KBM-7 (cell line): ENCODE measurements around the gene TTYH2.

ENCODE experiments used
- DNase-seq: peaks from one replicate; pipeline ENCODE4 v3.0.0-alpha.2; 2015
- in situ Hi-C: fragments of 300-500 bp; cut with MboI; formaldehyde crosslinking; loops from 2 replicates; pipeline ENCODE4 v1.14.3; 2020; ENCODE audit warnings: low sequenced_read_pairs, low pct_unique_long_range_greater_than_20kb, mixed read lengths

TTYH2 gene

GRCh38 chr17:74299226-74300009 lies 86.0 kb downstream of the TTYH2 start:
- DNase-seq = no peak
- in situ Hi-C loops = no loop called here

- no peak for DNase-seq
- in situ Hi-C loops = no loop called here
Observed at GRCh38 chr17:74303305-74303704, 89.9 kb downstream of the TTYH2 start.

DNA sequence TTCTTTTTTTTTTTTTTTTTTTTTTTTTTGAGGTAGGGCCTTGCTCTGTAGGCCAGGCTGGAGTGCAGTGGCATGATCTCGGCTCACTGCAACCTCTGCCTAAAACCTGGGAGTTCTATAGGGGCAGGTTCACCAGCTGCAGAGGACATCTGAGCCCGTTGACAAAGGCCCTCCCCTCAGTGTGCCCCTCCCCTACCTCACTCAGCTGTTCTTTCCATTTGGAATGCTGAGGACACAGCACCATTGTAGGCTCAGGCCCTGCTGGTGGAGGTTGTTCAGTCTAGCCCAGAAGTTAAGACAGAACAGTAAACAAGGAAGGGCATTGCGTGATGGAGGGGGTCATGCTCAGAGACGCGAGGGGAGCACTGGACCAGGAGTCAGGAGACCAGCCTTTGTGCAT lies 90.8 kb downstream of the TTYH2 start:
- in situ Hi-C loops = no loop called here
- no peak for DNase-seq

GRCh38 chr17:74305865-74306654 lies 92.7 kb downstream of the TTYH2 start:
- in situ Hi-C loops = no loop called here

GRCh38 chr17:74307984-74308773 lies 94.8 kb downstream of the TTYH2 start:
- peak; percentile 58 for DNase-seq

More at GRCh38 chr17:74305865-74306654, 92.7 kb downstream of the TTYH2 start:
- peak; percentile 17 for DNase-seq

GRCh38 chr17:74309902-74310301 lies 96.5 kb downstream of the TTYH2 start:
- in situ Hi-C loops = no loop called here
- no peak for DNase-seq

More at GRCh38 chr17:74307984-74308773, 94.8 kb downstream of the TTYH2 start:
- in situ Hi-C loops = no loop called here
